Inferior parietal cortex (tissue), 1 donor: ENCODE data around the gene EPOP.

Experiments used
- DNase-seq: peaks from one replicate; pipeline ENCODE4 v3.0.0-alpha.2; 2016; ENCODE audit errors: extremely low spot score

EPOP gene

DNA sequence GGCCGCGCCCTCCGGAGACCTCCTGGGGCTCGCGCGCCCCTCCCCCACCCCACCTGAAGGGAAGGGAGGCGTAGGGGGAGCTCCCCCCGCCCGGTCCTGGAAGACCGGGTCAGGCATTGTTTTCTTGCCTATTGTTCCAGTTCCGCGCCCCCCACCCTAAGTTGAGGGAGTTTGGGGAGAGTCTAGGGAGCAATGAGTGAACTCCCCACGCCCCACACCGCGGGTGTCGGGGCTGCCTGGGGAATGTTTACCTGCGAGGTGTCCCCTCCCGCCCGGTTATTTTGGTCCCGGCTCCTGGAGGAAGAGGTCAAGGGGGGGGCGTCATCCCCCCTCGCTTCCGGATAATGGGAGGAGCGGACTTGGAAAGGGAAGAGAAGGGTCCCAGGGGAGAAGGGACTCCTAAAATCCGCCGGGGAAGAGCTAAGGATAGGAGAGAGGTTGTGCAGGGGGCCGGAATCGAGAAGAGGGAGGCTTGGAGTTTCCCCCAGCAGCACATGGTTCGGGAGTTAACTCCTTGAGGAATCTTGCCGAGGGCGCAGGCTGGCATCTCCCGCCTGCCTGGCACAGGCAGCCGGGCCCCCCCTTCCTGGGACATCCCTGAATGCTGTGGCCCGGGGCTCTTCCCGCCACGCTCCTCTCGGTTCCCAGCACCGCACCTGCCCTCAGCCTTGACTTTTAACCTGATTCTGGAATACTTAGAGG, 31.2 kb upstream of the EPOP start:
- DNase-seq: no peak

DNA sequence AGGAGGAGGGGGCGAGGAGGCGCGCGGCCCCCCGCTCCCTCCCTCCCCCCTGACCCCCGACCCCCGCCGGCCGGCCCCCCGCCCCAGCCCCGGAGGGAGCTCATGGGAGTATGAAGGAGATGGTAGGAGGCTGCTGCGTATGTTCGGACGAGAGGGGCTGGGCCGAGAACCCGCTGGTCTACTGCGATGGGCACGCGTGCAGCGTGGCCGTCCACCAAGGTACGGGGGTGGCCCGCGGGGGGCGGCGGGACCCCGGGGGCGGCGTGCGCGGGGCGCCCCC, 30.7 kb upstream of the EPOP start:
- no peak for DNase-seq

DNA sequence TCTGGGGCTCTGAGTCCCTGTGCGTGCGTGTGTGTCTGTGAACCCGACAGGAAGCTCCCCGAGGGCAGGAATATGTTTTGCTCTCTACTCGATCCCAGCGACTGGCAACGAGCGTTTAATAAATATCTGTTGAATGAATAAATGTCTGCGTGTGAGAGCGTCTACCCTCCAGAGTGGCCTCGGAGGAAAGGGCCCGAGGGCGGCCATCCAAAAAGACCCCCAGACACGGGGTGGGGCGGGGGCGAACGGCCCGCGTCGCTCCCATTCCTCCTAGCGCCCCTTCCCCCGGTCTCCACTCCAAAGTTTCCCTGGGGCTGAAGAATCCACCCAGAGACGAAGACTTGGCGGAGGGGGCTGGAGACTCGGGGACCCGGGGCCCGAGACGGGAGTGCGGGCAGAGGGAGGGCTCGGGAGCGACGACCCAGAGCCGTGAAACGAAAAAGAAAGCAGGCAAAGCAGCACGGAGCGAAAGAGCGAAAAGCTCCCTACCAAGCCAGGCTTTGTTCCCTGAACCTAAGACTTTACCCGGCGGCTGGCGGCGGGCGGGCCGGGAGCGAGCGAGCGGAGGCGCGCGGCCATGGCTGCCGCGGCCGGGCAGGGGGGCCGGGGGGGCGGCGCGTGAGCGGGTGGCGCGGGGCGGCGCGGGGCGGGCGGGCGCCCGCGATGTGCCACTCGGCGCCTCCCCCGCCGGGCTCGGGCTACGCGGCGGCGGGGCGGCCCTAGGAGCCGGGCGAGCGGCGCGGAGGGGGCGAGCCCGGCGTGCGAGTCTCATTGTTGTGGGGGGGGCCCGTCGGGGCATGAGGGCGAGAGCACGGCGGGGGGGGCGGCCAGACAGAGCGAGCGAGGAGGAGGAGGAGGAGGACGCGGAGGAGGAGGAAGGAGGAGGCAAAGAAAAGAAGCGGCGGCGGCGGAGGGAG, 30.1 kb upstream of the EPOP start, which contains the start of gene MLLT6:
TSS of gene MLLT6 (plus strand) at position 668 of the 917 bp plus-strand sequence. CDS start 360 bp downstream, outside the sequence.
- peak; percentile 69 for DNase-seq

DNA sequence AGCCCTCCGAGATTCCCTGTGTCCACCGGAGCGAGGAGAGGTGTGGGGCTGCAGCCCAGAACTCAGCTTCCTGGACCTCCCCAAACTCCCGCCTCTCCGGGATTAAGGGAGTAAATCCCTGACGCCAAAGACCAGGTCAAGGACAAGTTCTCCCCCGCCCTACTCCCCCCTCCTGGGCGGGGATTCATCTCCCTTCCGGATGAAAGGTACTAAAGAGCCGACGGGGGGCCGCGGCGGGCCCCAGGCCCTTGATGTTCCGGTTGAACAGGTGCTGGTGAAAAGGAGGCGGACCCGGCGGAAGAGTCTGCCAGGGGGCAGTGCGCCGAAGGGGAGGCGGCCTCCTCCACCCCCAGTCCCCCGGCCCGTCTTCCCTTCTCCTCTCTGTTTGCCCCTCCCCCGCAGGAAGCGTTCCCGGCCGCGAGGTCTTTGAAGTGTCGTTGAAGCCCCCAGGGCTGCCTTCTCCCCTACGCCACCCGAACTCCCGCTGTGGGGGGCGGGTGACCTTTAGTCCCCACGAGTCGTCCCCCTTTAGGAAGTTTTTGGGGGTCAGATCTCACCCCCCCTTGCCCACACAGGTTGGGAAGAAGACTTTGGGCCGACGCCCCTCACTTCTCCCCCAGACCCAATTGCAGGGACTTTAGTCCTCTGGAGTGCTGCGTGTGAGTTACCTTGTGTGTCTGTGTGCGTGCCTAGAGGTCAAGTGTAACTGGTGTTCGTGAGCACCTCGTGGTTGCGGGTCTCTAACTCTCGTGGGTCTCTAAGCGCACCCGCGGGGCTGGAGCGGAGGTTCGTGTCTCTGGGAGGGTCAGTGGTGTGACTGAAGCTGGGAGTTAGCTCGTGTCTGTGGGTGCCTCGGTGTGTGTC, 29.2 kb upstream of the EPOP start:
- DNase-seq: no peak

DNA sequence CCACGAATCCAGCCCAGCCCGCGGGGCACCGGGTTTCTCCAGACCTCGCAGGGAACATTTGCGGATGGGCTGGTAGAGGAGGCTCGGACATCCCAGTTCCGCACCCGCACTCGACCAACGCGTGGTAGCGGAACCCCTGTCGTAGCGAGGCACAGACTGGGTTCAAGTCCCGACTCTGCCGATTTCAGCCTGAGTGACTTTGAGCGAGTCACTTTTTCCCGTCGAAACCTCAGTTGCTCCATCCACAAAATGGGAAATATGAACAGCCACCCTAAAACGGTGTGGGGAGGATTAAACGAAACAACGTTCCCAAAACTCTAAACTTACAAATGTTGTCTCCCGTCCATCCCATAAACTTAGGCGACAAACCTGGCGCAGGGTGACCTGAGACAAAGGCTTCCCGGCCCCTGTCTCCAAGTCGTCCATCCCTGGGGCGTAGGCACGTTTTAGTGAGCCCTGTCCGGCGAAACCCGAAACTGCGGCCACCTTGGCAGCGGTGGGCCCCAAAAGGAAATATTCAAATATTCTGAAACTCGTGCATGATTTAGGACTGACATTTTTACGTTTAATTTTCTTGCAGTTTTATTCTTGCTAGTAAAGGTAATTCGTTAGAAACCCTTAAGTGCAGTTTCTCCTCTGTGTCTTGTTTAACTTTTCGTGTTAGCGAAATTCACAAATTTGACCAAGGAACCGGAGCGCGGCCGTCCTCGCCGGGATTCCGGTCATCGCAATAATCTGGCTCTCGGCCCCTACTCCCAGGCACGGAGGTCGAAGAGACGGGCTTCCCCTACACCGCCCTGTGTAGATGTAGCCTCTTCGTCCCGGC, 28.4 kb upstream of the EPOP start:
- DNase-seq: no peak

DNA sequence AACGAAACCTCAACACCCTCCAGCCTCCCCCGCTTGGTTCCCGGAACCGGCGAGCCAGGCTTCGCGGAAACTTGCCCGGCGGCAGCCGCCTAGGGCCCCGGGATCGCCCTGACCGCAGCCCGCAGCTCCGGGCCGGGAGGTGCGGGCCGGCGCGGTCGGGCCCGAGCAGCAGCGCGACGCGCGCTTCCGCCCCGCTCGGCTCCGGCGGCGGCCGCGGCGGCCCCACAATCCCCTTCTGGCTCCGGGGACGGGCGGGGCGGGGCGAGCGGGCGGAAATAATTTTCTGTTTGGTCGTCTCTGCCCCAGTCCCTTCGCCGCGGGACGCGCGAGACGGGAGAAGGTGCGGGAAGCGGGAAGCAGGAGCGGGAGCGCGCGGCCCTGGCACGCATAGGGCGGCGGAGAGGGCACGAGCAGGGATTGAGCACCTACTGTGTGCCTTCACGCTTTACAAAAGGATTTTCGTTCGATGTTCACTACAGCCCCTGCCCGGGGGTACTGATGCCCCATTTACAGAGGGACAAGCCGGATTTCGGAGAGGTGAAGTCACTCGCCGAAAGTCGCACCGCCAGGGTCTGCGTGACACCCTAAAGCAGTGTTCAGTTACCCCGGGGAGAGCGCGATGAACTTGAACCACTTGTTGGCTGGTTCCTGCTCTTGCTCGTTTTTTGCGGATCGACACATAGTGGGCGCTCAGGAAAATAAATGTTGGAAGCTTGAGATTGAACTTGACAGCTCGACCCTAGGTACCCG, 27.6 kb upstream of the EPOP start:
- peak; percentile 69 for DNase-seq

DNA sequence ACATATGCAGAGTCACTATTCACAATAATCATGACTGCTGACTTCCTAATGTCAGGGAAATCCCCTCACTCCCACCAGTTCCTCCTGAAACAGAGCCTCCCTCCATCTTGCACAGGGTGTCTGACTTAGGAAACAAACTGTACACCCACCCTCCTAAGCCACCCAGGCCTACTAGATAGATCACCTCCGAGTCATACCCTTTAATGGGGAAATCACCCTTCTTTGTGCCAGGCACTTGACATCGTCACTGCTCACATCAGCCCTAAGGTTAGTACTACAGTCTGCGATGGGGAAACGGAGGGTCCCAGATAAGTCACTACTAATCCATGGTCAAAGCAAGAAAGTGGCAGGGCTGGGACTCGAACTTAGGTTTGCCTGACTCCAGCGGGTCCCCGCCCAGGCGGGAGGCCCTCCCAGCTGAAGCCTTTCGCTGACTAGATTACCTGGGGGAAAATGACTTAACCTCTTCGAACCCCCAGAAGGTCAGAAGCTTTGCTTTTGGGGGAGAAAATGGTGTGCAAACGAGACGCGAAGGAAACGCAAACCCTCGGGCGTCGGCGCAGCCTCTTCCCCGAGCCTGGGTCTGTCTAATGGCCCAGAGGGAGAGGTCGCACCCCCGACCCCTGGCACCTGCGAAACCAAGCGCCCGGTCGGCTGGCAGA, 26.9 kb upstream of the EPOP start:
- peak; percentile 26 for DNase-seq

DNA sequence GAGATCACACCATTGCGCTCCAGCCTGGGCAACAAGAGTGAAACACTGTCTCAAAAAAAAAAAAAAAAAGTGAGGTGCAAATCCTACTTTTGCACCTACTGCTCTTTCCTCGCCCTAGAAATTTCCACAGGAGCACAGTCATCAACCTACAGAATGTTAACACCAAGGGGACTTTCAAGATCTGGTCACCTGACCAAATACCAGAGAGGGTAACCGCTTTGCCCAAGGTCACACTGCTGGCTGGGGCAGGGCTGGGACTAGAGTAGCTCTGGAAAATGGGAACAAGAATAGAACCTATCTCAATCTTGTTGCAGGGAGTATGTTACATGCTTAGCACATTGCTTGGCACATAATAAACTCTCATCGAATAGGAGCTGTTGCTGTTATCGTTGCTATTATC, 24.0 kb upstream of the EPOP start:
- no peak for DNase-seq

DNA sequence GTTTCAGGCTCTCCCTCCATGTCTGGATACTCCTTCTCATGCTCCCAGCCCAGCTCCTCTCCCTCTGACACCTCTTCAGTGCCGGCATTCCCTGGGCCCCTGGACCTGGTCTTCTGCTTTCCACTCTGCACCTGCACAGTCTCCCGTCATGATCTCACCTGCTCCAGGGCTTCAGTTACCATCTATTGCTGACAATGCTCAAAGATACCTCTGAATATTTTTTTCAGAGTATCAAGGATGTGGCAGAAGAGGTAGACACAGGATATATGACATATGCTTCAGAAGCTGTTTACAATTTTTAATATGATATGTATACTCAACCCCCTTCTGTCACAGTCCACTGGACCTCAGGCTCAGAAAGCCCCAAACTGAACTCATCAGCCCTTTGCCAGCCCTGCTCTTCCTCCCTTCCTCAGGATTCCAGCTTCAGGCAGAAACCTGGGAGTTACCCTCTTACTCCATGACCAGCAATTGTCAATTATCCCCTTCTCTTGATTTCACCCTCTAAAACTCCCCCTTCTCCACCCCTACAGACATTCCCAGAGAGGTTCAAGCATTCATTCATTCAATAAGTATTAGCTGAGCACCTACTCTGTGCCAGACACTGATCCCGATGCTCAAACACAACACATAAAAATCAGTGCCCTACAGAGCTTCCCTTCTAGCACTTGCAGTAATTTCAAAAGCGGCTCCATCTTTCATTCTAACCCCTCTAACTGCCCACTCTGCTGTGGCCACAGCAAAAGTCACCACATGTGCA, 22.5 kb upstream of the EPOP start:
- DNase-seq: no peak

DNA sequence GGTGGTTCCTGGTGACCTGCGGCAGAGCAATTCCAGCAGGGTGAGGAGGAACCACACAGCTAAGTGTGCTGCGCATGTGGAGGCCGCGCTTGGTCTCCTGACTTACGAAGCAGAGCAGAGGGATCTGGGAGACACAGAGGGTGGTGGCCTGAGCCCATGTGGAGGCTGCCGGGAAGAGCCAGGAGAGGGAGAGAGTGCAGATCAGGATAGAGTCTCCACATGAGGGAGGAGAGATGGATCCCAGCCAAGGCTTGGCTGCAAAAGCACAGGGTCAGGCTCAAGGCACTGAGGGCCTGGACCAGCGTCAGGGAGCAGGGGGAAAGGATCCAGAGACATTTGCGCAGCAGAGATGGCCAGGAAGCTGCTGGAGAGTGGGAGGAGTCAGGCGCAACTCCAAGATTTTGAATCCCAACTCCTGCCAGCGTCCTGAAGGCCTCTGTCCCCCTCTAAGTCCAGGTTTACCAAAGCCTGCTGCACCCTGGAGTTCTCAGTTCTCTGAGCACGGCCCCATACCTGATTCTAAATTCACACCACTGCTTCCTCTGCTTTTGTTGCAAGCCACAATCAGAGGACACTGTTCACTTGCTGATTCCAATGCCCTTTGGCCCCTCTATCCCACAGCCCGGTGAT, 19.1 kb upstream of the EPOP start:
- DNase-seq: no peak

DNA sequence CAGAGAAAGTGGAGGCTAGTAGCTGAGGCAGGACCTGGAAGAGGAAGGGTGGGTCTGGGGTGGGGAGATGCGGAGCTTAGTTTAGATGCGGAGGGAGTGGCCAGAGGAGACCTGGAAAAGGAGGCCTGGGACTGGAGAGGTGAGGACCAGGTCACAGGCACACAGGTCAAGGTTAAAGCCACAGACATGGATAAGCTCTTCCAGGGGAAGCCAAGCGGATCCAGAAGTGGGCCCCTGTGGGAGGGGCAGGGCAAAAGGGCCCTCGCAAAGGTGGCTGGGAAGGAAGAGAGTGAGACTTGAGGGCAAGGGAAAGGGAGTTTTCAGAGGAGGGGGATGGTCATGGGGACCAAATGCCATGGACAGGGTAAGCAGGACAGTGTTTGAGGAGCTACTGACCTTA, 16.4 kb upstream of the EPOP start:
- no peak for DNase-seq

DNA sequence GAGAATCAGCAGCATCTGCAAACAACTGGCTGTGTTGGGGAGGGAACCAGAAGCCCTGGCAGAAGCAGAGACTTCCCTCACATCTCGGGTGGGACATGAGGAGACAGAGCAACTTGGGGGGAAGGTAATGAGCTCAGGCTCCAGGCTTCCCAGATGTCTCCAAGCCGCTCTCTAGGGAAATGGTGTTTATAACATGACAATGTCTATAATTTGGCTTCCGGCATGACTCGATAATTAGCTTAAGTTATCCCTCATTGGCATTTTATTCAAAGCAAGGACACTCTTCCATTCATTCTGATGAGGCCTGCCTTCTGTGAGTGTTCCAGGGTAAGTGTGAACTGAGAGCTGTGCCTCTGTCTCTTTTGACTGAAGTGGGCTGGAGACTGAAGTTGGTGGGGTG, 15.6 kb upstream of the EPOP start:
- no peak for DNase-seq

DNA sequence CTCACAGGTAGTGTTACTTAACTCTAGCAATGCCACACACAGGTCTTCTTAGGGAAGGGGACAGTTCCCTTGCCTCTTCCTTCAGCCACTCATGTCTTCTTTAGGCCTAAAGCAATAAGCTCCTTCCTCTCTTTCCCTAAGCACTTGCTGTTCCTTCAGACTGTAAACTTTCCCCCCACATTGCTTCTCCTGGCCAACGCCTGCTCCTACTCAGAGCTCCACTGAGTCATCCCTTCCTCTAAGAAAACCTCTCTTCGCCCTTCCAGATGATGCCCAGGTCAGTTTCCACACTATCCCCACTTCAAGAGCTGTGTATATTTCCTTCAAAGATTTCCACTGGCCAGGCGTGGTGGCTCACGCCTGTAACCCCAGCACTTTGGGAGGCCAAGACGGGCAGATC, 12.5 kb upstream of the EPOP start:
- DNase-seq: no peak

DNA sequence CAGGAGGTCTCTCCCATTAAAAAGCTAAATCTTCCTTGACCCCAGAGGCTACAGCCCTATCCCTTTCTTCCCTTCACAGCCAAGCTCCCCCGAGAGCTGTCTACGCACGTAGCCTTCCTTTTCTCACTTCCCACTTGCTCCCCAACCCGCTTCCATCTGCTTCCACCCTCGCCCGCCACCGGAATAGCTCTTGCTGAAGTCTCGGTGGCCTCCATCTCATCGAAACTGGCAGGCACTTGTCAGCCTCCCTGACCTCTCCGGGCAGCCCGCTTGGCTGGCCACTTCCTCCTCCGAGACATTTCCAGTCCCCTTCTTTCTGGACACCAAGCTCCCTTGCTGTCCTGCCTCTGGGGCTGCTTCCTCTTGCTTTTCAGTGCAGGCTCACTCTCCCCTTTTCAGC, 10.7 kb upstream of the EPOP start:
- DNase-seq: no peak

DNA sequence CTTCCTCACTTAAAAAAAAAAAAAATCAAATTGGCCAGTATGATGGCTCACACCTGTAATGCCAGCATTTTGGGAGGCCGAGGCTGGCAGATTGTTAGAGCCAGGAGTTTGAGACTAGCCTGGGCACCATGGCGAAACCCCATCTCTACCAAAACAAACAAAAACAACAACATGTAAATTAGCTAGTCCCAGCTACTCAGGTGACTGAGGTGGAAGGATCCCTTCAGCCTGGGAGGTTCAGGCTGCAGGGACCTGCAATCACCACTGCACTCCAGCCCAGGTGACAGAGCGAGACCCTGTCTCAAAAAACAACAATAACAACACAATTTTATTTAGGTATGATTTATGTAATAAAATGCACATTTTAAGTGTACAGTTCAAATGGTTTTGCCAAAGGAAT, 6.3 kb upstream of the EPOP start:
- no peak for DNase-seq

DNA sequence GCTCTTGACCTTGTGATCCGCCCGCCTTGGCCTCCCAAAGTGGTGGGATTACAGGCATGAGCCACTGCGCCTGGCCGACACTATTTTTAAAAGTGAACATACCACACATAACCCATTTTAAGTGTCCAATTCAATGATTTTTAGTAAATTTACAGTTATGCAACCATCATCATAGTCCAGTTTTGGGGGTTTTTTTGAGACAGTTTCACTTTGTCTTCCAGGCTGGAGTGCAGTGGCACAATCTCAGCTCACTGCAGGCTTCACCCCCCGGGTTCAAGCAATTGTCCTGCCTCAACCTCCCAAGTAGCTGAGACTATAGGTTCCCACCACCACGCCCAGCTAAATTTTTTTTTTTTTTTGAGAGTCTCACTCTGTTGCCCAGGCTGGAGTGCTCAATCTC, 3.1 kb upstream of the EPOP start:
- DNase-seq: no peak

DNA sequence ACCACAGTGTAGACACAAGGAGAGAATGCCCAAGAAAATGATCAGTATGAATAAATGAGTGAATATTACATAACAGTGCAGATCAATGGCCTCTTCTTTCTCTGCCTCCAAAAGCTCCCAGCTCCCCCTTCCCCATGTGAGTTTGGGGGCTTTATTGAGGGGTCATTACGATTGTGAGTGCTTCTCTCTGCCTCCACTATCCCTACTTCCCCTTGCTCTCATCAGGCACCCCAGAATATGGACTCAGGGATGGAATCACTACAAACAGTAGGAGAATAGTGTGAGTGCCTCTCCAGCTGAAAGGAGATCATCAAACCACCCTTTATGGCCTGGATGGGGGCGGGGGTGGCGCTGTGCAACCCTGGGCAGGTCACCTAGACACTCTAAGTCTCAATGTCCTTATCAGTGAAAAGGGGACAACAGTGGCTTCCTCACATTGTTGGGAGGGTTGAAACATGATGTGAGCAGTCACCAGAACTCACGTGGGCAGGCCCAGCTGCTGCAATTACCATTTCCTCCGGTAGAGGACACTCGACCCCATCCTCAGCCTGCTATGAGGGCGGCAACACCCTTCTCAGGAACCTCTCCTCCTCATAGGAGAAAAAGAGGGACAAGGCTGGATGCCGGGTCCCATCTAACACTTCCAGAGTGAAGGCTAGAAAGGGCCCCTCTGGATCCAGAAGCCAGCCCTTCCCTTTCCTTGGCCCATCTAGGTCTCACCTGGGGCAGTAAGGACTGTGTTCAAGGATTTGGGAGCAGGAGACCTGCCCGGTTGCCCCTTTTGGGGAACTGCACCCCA, 2.1 kb upstream of the EPOP start:
- peak; percentile 94 for DNase-seq
